H9 (cell line): ENCODE data around the gene PNMA8C. TPM values are rescaled to one million over a fixed set of nuclear protein-coding genes. Genes with fewer than 3 reads are reported as not detected.
"Not testable (repeated sequence)": the region's sequence is repeated elsewhere in the genome, so short reads cannot be mapped to it uniquely, and the experiment has no call there.

ENCODE experiments used
- DNase-seq: peaks from one replicate; pipeline ENCODE4 v3.0.0-alpha.2; 2017
- H2AFZ ChIP-seq: one replicate; pipeline ENCODE4 v1.6.1; 2013; ENCODE audit warnings: mild to moderate bottlenecking, low read length, control low read depth, moderate library complexity
- H2AK5ac ChIP-seq: 2 replicates; pipeline ENCODE4 v1.6.1; 2013; ENCODE audit warnings: low read length, control low read depth, mixed read lengths; ENCODE audit not compliant: insufficient read length
- H2BK120ac ChIP-seq: one replicate; pipeline ENCODE4 v1.6.1; 2013; ENCODE audit warnings: low read depth, mild to moderate bottlenecking, low read length, control low read depth, inconsistent platforms; ENCODE audit not compliant: poor library complexity, severe bottlenecking
- H2BK12ac ChIP-seq: 2 replicates; pipeline ENCODE4 v1.6.1; 2013; ENCODE audit warnings: low read length, control low read depth, mixed read lengths, low read depth; ENCODE audit not compliant: insufficient read length
- H2BK15ac ChIP-seq: 2 replicates; pipeline ENCODE4 v1.6.1; 2013; ENCODE audit warnings: low read depth, low read length, control low read depth
- H2BK20ac ChIP-seq: one replicate; pipeline ENCODE4 v1.6.1; 2013; ENCODE audit warnings: low read depth, mild to moderate bottlenecking, low read length, control low read depth, inconsistent platforms; ENCODE audit not compliant: poor library complexity, severe bottlenecking
- H2BK5ac ChIP-seq: 2 replicates; pipeline ENCODE4 v1.6.1; 2013; ENCODE audit warnings: low read length, control low read depth, mixed read lengths; ENCODE audit not compliant: insufficient read length
- H3K14ac ChIP-seq: 2 replicates; pipeline ENCODE4 v1.6.1; 2013; ENCODE audit warnings: low read length, control low read depth; ENCODE audit not compliant: insufficient read depth
- H3K18ac ChIP-seq: 2 replicates; pipeline ENCODE4 v1.6.1; 2013; ENCODE audit warnings: low read depth, mild to moderate bottlenecking, mixed read lengths, low read length, control low read depth; ENCODE audit not compliant: insufficient read length
- H3K23ac ChIP-seq: 2 replicates; pipeline ENCODE4 v1.6.1; 2013; ENCODE audit warnings: low read length, control low read depth, mixed read lengths, low read depth; ENCODE audit not compliant: insufficient read length
- H3K23me2 ChIP-seq: 2 replicates; pipeline ENCODE4 v1.6.1; 2013; ENCODE audit warnings: low read depth, mild to moderate bottlenecking, mixed read lengths, low read length, control low read depth; ENCODE audit not compliant: insufficient read length, poor library complexity, severe bottlenecking
- H3K27ac ChIP-seq: 2 replicates; pipeline ENCODE4 v1.5.1; 2013; ENCODE audit warnings: low read length, control low read depth, mixed read lengths, low read depth; ENCODE audit not compliant: insufficient read length
- H3K27me3 ChIP-seq: 2 replicates; pipeline ENCODE4 v1.6.1; 2013; ENCODE audit warnings: low read length, control low read depth, inconsistent platforms; ENCODE audit not compliant: insufficient read depth
- H3K4ac ChIP-seq: 2 replicates; pipeline ENCODE4 v1.6.1; 2013; ENCODE audit warnings: low read depth, mild to moderate bottlenecking, control low read depth, inconsistent platforms, low read length, moderate library complexity
- H3K4me1 ChIP-seq: 2 replicates; pipeline ENCODE4 v1.6.1; 2013; ENCODE audit warnings: low read length, control low read depth, inconsistent platforms; ENCODE audit not compliant: insufficient read depth
- H3K4me2 ChIP-seq: 2 replicates; pipeline ENCODE4 v1.6.1; 2013; ENCODE audit warnings: low read length, control low read depth, mixed read lengths; ENCODE audit not compliant: insufficient read length, insufficient read depth
- H3K56ac ChIP-seq: 2 replicates; pipeline ENCODE4 v1.6.1; 2013; ENCODE audit warnings: low read depth, mild to moderate bottlenecking, mixed read lengths, low read length, control low read depth; ENCODE audit not compliant: insufficient read length
- H3K79me1 ChIP-seq: 2 replicates; pipeline ENCODE4 v1.6.1; 2013; ENCODE audit warnings: low read depth, mild to moderate bottlenecking, moderate library complexity, low read length, control low read depth, inconsistent platforms; ENCODE audit not compliant: insufficient read depth, poor library complexity, severe bottlenecking
- H3K79me2 ChIP-seq: 2 replicates; pipeline ENCODE4 v1.6.1; 2013; ENCODE audit warnings: low read length, control low read depth, inconsistent platforms; ENCODE audit not compliant: insufficient read depth
- H3K9ac ChIP-seq: 2 replicates; pipeline ENCODE4 v1.6.1; 2013; ENCODE audit warnings: low read length, control low read depth, mixed read lengths; ENCODE audit not compliant: insufficient read length; ENCODE audit errors: extremely low read depth
- H3K9me3 ChIP-seq: one replicate; pipeline ENCODE4 v1.6.1; 2013; ENCODE audit warnings: low read depth, low read length, inconsistent platforms; ENCODE audit not compliant: control insufficient read depth
- H3T11ph ChIP-seq: one replicate; pipeline ENCODE4 v1.6.1; 2013; ENCODE audit warnings: mild to moderate bottlenecking, low read length, control low read depth, inconsistent platforms
- H4K20me1 ChIP-seq: one replicate; pipeline ENCODE4 v1.6.1; 2013; ENCODE audit not compliant: control insufficient read depth, insufficient read length, insufficient read depth
- H4K5ac ChIP-seq: 2 replicates; pipeline ENCODE4 v1.6.1; 2013; ENCODE audit warnings: low read depth, mild to moderate bottlenecking, mixed read lengths, low read length, control low read depth; ENCODE audit not compliant: insufficient read length
- H4K8ac ChIP-seq: replicated peaks from 2 replicates; pipeline ENCODE4 v1.6.1; 2013; ENCODE audit warnings: low read length, control low read depth, mixed read lengths, low read depth; ENCODE audit not compliant: insufficient read length
- H4K91ac ChIP-seq: 2 replicates; pipeline ENCODE4 v1.6.1; 2013; ENCODE audit warnings: low read depth, mild to moderate bottlenecking, moderate library complexity, mixed read lengths, low read length, control low read depth; ENCODE audit not compliant: insufficient read length
- H3K27ac Mint-ChIP-seq, 3 experiments: 2 replicates in 2 of 3; 3 replicates in 1 of 3; pipeline ENCODE4 v1.8.0; 2020 to 2021; ENCODE audit warnings: mixed read lengths in 3 of 3, mild to moderate bottlenecking in 1 of 3, moderate library complexity in 1 of 3
- H3K27me3 Mint-ChIP-seq: 2 replicates; pipeline ENCODE4 v1.8.0; 2021; ENCODE audit warnings: low read depth, mild to moderate bottlenecking, moderate library complexity, mixed read lengths
- H3K36me3 Mint-ChIP-seq, 3 experiments: 2 replicates in 2 of 3; 3 replicates in 1 of 3; pipeline ENCODE4 v1.8.0; 2020 to 2021; ENCODE audit warnings: low read depth in 3 of 3, mixed read lengths in 3 of 3; ENCODE audit not compliant: insufficient read depth in 1 of 3
- H3K4me1 Mint-ChIP-seq, 2 experiments: 2 replicates each; pipeline ENCODE4 v1.8.0; 2020; ENCODE audit warnings: mixed read lengths in 2 of 2
- H3K4me3 Mint-ChIP-seq, 2 experiments: 2 replicates in 1 of 2; 3 replicates in 1 of 2; pipeline ENCODE4 v1.8.0; 2020 to 2021; ENCODE audit warnings: mild to moderate bottlenecking in 2 of 2, mixed read lengths in 2 of 2, moderate library complexity in 1 of 2
- H3K9me3 Mint-ChIP-seq, 2 experiments: 2 replicates in 1 of 2; 3 replicates in 1 of 2; pipeline ENCODE4 v1.8.0; 2020; ENCODE audit warnings: mild to moderate bottlenecking in 2 of 2, mixed read lengths in 2 of 2, moderate library complexity in 1 of 2
- CTCF ChIP-seq: fragments of 200-600 bp; sonication (generic); conservative IDR thresholded peaks from 3 replicates; pipeline ENCODE4 v1.8.0; 2021; ENCODE audit warnings: antibody characterized with exemption, mild to moderate bottlenecking
- WGBS: extraction: QIAGEN DNeasy Blood & Tissue Kit; methylation state at CpG from one replicate; pipeline ENCODE4 v1.1.7; 2013; ENCODE audit warnings: missing lambda C conversion rate, low lambda C conversion rate, mixed read lengths; ENCODE audit not compliant: insufficient read length; ENCODE audit errors: extremely low coverage; 5-methylcytosine and 5-hydroxymethylcytosine counted together
- total RNA-seq: library from RNA; stranded (reverse); gene quantifications from 2 replicates; pipeline ENCODE4 v1.2.1, GENCODE V29; 2021

PNMA8C gene
- total RNA-seq, 1 experiment from 2014 or later, result 1.8 TPM

- H2AFZ ChIP-seq, result no peak overlapping the region
- no peaks in the 10 kb centered on the region for H3K79me2 ChIP-seq
- H4K91ac ChIP-seq, result no peak overlapping the region
- H3K56ac ChIP-seq, result no peak overlapping the region
- H3K9me3 ChIP-seq, result no peaks in the 10 kb centered on the region
- no peak overlapping the region for H2BK15ac ChIP-seq
- no peak overlapping the region for H2AK5ac ChIP-seq
- no peaks in the 10 kb centered on the region for H3K27me3 ChIP-seq
- no peaks in the 10 kb centered on the region for H4K20me1 ChIP-seq
- no peaks in the 10 kb centered on the region for H3K23me2 ChIP-seq
- no peak overlapping the region for H3K9ac ChIP-seq
- H3K9me3 Mint-ChIP-seq, result no peaks in the 10 kb centered on the region; a peak in 1 of 5 replicates
- no peak overlapping the region for H2BK5ac ChIP-seq
- no peak overlapping the region for H3K18ac ChIP-seq
- no CpG with 5 or more reads among the region's 6 CpGs for WGBS
- H3K27ac ChIP-seq, result no peak overlapping the region
- H2BK12ac ChIP-seq, result no peak overlapping the region
- H2BK120ac ChIP-seq, result no peak overlapping the region
- H3K27me3 Mint-ChIP-seq, result peaks cover 9% of the 10 kb centered on the region
- H3T11ph ChIP-seq, result no peak overlapping the region
- no peak overlapping the region; a peak in 1 of 7 replicates for H3K27ac Mint-ChIP-seq
- no peak for TF ChIP-seq CTCF
- no peak overlapping the region for H3K4me3 Mint-ChIP-seq
- no peak overlapping the region for H3K14ac ChIP-seq
- H3K4me1 ChIP-seq, result no peaks in the 10 kb centered on the region
- H4K8ac ChIP-seq, result no peak overlapping the region
- H4K5ac ChIP-seq, result no peak overlapping the region
- no peaks in the 10 kb centered on the region for H3K79me1 ChIP-seq
- no peak for DNase-seq
- H3K4ac ChIP-seq, result no peak overlapping the region
- no peak overlapping the region for H2BK20ac ChIP-seq
- no peak overlapping the region for H3K4me2 ChIP-seq
- H3K4me1 Mint-ChIP-seq, result peaks cover 0 to 4% of the 10 kb centered on the region in 2 experiments; a peak in 2 of 4 replicates
- no peaks in the 10 kb centered on the region for H3K36me3 Mint-ChIP-seq
- no peak overlapping the region for H3K23ac ChIP-seq
Observed at GRCh38 chr19:46435009-46435408, 6.3 kb upstream of the PNMA8C start.

GRCh38 chr19:46433470-46433869 lies 4.7 kb upstream of the PNMA8C start:
- not testable (repeated sequence) for H3K9me3 ChIP-seq

More at GRCh38 chr19:46433470-46433869, 4.7 kb upstream of the PNMA8C start:
- H3K14ac ChIP-seq, H3K4me2 ChIP-seq, H2BK12ac ChIP-seq, H3K9me3 Mint-ChIP-seq, H3K36me3 Mint-ChIP-seq, H2AK5ac ChIP-seq, H2BK15ac ChIP-seq, H3K4me1 ChIP-seq, H4K5ac ChIP-seq, H4K91ac ChIP-seq, H3K27ac Mint-ChIP-seq, H4K20me1 ChIP-seq, H2BK20ac ChIP-seq, H2BK120ac ChIP-seq, H3K79me2 ChIP-seq, H3K4ac ChIP-seq, H3K18ac ChIP-seq, H3K79me1 ChIP-seq, H3K9ac ChIP-seq, H2AFZ ChIP-seq, H3K27me3 ChIP-seq, H3K56ac ChIP-seq, H3T11ph ChIP-seq, H3K27ac ChIP-seq, H4K8ac ChIP-seq, H2BK5ac ChIP-seq, H3K4me3 Mint-ChIP-seq, H3K23ac ChIP-seq, H3K23me2 ChIP-seq, DNase-seq: not testable (repeated sequence)
- Mint-ChIP-seq H3K4me1 (peaks cover 8 to 16% of the 10 kb centered on the region in 2 experiments), H3K27me3 (peaks cover 14% of the 10 kb centered on the region)
- no CpG with 5 or more reads among the region's 7 CpGs for WGBS
